Liver (tissue), 3 donors: ENCODE results near the gene SETD1B.
"Not testable (repeated sequence)": the region's sequence is repeated elsewhere in the genome, so short reads cannot be mapped to it uniquely, and the experiment has no call there.

Experiments used
- EGR1 ChIP-seq, 2 donors: IDR thresholded peaks; 2 replicates each; pipeline ENCODE4 v1.6.1; 2016 to 2018; ENCODE audit warnings: antibody characterized with exemption in 2 of 2, low read depth in 2 of 2
- FOXA2 ChIP-seq: IDR thresholded peaks from 2 replicates; pipeline ENCODE4 v1.6.1; 2016; ENCODE audit warnings: antibody characterized with exemption
- HNF4A ChIP-seq, 2 donors: conservative IDR thresholded peaks; 2 replicates each; pipeline ENCODE4 v1.6.1; 2016; ENCODE audit warnings: antibody characterized with exemption in 2 of 2, mild to moderate bottlenecking in 2 of 2
- JUND ChIP-seq, 2 donors: IDR thresholded peaks; 2 replicates each; pipeline ENCODE4 v1.6.1; 2016; ENCODE audit warnings: antibody characterized with exemption in 2 of 2
- SP1 ChIP-seq: IDR thresholded peaks from 2 replicates; pipeline ENCODE4 v1.6.1; 2018; ENCODE audit warnings: antibody characterized with exemption, mild to moderate bottlenecking
- TAF1 ChIP-seq: conservative IDR thresholded peaks from 2 replicates; pipeline ENCODE4 v1.6.1; 2016; ENCODE audit warnings: antibody characterized with exemption, mild to moderate bottlenecking
- YY1 ChIP-seq: IDR thresholded peaks from 2 replicates; pipeline ENCODE4 v1.6.1; 2016; ENCODE audit warnings: antibody characterized with exemption, mild to moderate bottlenecking
- TF ChIP-seq, protein P1 (sequence below): IDR thresholded peaks from 2 replicates; pipeline ENCODE4 v1.6.1; 2016; ENCODE audit warnings: antibody characterized with exemption
- TF ChIP-seq, protein P2 (sequence below): fragments of 150-350 bp; IDR thresholded peaks from 2 replicates; pipeline ENCODE4 v1.5.1; 2017; ENCODE audit warnings: improper control_type of control experiment, low read depth, low read length; ENCODE audit not compliant: missing input control
- TF ChIP-seq, protein P3 (sequence below): IDR thresholded peaks from 2 replicates; pipeline ENCODE4 v1.6.1; 2016; ENCODE audit warnings: antibody characterized with exemption, mild to moderate bottlenecking
- donor health status: healthy.
- donor health status: healthy.

DNA sequence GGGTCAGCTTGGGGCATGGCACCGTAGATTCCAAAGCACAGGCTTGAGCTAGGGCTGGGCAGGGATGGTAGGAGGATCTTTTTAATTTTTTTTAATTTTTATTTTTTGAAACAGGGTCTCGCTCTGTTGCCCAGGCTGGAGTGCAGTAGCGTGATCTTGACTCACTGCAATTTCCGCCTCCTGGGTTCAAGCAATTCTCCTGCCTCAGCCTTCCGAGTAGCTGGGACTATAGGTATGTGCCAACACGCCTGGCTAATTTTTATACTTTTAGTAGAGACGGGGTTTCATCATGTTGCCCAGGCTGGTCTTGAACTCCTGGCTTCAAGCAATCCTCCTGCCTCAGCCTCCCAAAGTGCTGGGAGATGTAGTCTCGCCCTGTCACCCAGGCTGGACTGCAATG, 13.0 kb upstream of the SETD1B start:
- TF ChIP-seq FOXA2; TAF1; JUND (IDR thresholded peaks at IDR 0.05); YY1; HNF4A (conservative IDR thresholded peaks at IDR 0.05); EGR1 (IDR thresholded peaks at IDR 0.05; ENCODE audit: low read depth in 2 of 2); SP1: not testable (repeated sequence)
- TF ChIP-seq, protein P1, sequence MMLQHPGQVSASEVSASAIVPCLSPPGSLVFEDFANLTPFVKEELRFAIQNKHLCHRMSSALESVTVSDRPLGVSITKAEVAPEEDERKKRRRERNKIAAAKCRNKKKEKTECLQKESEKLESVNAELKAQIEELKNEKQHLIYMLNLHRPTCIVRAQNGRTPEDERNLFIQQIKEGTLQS: not testable (repeated sequence)
- TF ChIP-seq, protein P2, sequence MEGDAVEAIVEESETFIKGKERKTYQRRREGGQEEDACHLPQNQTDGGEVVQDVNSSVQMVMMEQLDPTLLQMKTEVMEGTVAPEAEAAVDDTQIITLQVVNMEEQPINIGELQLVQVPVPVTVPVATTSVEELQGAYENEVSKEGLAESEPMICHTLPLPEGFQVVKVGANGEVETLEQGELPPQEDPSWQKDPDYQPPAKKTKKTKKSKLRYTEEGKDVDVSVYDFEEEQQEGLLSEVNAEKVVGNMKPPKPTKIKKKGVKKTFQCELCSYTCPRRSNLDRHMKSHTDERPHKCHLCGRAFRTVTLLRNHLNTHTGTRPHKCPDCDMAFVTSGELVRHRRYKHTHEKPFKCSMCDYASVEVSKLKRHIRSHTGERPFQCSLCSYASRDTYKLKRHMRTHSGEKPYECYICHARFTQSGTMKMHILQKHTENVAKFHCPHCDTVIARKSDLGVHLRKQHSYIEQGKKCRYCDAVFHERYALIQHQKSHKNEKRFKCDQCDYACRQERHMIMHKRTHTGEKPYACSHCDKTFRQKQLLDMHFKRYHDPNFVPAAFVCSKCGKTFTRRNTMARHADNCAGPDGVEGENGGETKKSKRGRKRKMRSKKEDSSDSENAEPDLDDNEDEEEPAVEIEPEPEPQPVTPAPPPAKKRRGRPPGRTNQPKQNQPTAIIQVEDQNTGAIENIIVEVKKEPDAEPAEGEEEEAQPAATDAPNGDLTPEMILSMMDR: not testable (repeated sequence)
- TF ChIP-seq, protein P3, sequence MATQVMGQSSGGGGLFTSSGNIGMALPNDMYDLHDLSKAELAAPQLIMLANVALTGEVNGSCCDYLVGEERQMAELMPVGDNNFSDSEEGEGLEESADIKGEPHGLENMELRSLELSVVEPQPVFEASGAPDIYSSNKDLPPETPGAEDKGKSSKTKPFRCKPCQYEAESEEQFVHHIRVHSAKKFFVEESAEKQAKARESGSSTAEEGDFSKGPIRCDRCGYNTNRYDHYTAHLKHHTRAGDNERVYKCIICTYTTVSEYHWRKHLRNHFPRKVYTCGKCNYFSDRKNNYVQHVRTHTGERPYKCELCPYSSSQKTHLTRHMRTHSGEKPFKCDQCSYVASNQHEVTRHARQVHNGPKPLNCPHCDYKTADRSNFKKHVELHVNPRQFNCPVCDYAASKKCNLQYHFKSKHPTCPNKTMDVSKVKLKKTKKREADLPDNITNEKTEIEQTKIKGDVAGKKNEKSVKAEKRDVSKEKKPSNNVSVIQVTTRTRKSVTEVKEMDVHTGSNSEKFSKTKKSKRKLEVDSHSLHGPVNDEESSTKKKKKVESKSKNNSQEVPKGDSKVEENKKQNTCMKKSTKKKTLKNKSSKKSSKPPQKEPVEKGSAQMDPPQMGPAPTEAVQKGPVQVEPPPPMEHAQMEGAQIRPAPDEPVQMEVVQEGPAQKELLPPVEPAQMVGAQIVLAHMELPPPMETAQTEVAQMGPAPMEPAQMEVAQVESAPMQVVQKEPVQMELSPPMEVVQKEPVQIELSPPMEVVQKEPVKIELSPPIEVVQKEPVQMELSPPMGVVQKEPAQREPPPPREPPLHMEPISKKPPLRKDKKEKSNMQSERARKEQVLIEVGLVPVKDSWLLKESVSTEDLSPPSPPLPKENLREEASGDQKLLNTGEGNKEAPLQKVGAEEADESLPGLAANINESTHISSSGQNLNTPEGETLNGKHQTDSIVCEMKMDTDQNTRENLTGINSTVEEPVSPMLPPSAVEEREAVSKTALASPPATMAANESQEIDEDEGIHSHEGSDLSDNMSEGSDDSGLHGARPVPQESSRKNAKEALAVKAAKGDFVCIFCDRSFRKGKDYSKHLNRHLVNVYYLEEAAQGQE: not testable (repeated sequence)
